Astrocyte (in vitro differentiated cells and primary cell): ENCODE results near the gene PGM5. TPM values are rescaled to one million over a fixed set of nuclear protein-coding genes. Genes with fewer than 3 reads are reported as not detected.

ENCODE experiments used
- DNase-seq: peaks from one replicate; pipeline ENCODE4 v3.0.0-alpha.2; 2010; ENCODE audit warnings: low read depth
- FAIRE-seq: peaks from 2 replicates; lab custom pipeline; 2011; peaks lifted over from hg19 to GRCh38; lab: Jason Lieb, UNC
- H2AFZ ChIP-seq: 2 replicates; pipeline ENCODE4 v1.6.0; 2012; ENCODE audit warnings: low read depth, low read length, inconsistent platforms
- H3K27ac ChIP-seq: 2 replicates; pipeline ENCODE4 v1.5.1; 2011; ENCODE audit warnings: low read depth, low read length, inconsistent platforms
- H3K27me3 ChIP-seq: 2 replicates; pipeline ENCODE4 v1.6.0; 2011; ENCODE audit warnings: low read length, inconsistent platforms; ENCODE audit not compliant: insufficient read depth
- H3K36me3 ChIP-seq: 2 replicates; pipeline ENCODE4 v1.5.1; 2011; ENCODE audit warnings: low read length, inconsistent platforms; ENCODE audit not compliant: insufficient read depth
- H3K4me1 ChIP-seq: 2 replicates; pipeline ENCODE4 v1.5.1; 2011; ENCODE audit warnings: low read length, inconsistent platforms; ENCODE audit not compliant: insufficient read depth
- H3K4me2 ChIP-seq: 2 replicates; pipeline ENCODE4 v1.6.0; 2012; ENCODE audit warnings: low read length, inconsistent platforms
- H3K4me3 ChIP-seq: 2 replicates; pipeline ENCODE4 v1.5.1; 2011; ENCODE audit warnings: low read depth, mild to moderate bottlenecking, low read length, inconsistent platforms; ENCODE audit not compliant: insufficient read depth
- H3K79me2 ChIP-seq: 2 replicates; pipeline ENCODE4 v1.6.0; 2012; ENCODE audit warnings: mild to moderate bottlenecking, low read length, inconsistent platforms; ENCODE audit not compliant: insufficient read depth
- H3K9ac ChIP-seq: 2 replicates; pipeline ENCODE4 v1.6.0; 2012; ENCODE audit warnings: mild to moderate bottlenecking, low read length, inconsistent platforms
- H3K9me3 ChIP-seq: 2 replicates; pipeline ENCODE4 v1.5.1; 2012; ENCODE audit warnings: low read depth, mild to moderate bottlenecking, low read length, inconsistent platforms; ENCODE audit not compliant: insufficient read depth
- H4K20me1 ChIP-seq: 2 replicates; pipeline ENCODE4 v1.6.0; 2012; ENCODE audit warnings: low read length, inconsistent platforms; ENCODE audit not compliant: insufficient read depth
- H3K27ac Mint-ChIP-seq: one replicate; pipeline ENCODE4 v1.8.0; 2021; ENCODE audit warnings: mild to moderate bottlenecking, mixed read lengths; ENCODE audit not compliant: unreplicated experiment
- H3K27me3 Mint-ChIP-seq: one replicate; pipeline ENCODE4 v1.8.0; 2021; ENCODE audit warnings: low read depth, mixed read lengths; ENCODE audit not compliant: unreplicated experiment
- H3K36me3 Mint-ChIP-seq: one replicate; pipeline ENCODE4 v1.8.0; 2021; ENCODE audit warnings: low read depth, mixed read lengths; ENCODE audit not compliant: unreplicated experiment
- H3K4me1 Mint-ChIP-seq: one replicate; pipeline ENCODE4 v1.8.0; 2021; ENCODE audit warnings: low read depth, mixed read lengths; ENCODE audit not compliant: unreplicated experiment
- H3K4me3 Mint-ChIP-seq: one replicate; pipeline ENCODE4 v1.8.0; 2021; ENCODE audit warnings: mild to moderate bottlenecking, moderate library complexity, mixed read lengths; ENCODE audit not compliant: unreplicated experiment
- H3K9me3 Mint-ChIP-seq: one replicate; pipeline ENCODE4 v1.8.0; 2021; ENCODE audit warnings: mild to moderate bottlenecking, mixed read lengths; ENCODE audit not compliant: unreplicated experiment
- EZH2 ChIP-seq: IDR thresholded peaks from 2 replicates; pipeline ENCODE4 v1.6.1; 2012; ENCODE audit warnings: mild to moderate bottlenecking, low read length, inconsistent platforms; ENCODE audit not compliant: insufficient read depth
- total RNA-seq: library from RNA; stranded (reverse); gene quantifications from 2 replicates; pipeline ENCODE4 v1.2.1, GENCODE V29; 2021
- TF ChIP-seq, protein P1 (sequence below): IDR thresholded peaks from 2 replicates; pipeline ENCODE4 v1.5.1; 2011; ENCODE audit warnings: low read depth, mild to moderate bottlenecking, inconsistent platforms, low read length, moderate library complexity; ENCODE audit not compliant: insufficient read depth

PGM5 gene
- total RNA-seq, 1 donor from 2014 or later: 1.8 TPM

GRCh38 chr9:68417762-68418161, 61.4 kb downstream of the PGM5 start:
- H3K4me1 ChIP-seq: no peaks in the 10 kb centered on the region
- no peak for TF ChIP-seq EZH2
- TF ChIP-seq, protein P1, sequence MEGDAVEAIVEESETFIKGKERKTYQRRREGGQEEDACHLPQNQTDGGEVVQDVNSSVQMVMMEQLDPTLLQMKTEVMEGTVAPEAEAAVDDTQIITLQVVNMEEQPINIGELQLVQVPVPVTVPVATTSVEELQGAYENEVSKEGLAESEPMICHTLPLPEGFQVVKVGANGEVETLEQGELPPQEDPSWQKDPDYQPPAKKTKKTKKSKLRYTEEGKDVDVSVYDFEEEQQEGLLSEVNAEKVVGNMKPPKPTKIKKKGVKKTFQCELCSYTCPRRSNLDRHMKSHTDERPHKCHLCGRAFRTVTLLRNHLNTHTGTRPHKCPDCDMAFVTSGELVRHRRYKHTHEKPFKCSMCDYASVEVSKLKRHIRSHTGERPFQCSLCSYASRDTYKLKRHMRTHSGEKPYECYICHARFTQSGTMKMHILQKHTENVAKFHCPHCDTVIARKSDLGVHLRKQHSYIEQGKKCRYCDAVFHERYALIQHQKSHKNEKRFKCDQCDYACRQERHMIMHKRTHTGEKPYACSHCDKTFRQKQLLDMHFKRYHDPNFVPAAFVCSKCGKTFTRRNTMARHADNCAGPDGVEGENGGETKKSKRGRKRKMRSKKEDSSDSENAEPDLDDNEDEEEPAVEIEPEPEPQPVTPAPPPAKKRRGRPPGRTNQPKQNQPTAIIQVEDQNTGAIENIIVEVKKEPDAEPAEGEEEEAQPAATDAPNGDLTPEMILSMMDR: no peak
- Mint-ChIP-seq H3K27me3 (peaks cover 11% of the 10 kb centered on the region), H3K36me3 (no peaks in the 10 kb centered on the region), H3K4me3 (no peak overlapping the region), H3K9me3 (no peaks in the 10 kb centered on the region), H3K4me1 (no peaks in the 10 kb centered on the region), H3K27ac (no peak overlapping the region)
- H3K9me3 ChIP-seq: no peaks in the 10 kb centered on the region
- H3K27me3 ChIP-seq: no peaks in the 10 kb centered on the region
- no peak overlapping the region for H2AFZ ChIP-seq
- no peak overlapping the region for H3K4me3 ChIP-seq
- H3K36me3 ChIP-seq: no peaks in the 10 kb centered on the region
- no peaks in the 10 kb centered on the region for H3K79me2 ChIP-seq
- H3K9ac ChIP-seq: no peak overlapping the region
- no peaks in the 10 kb centered on the region for H4K20me1 ChIP-seq
- H3K4me2 ChIP-seq: no peak overlapping the region
- H3K27ac ChIP-seq: no peak overlapping the region
- DNase-seq: no peak
- no peak for FAIRE-seq

DNA sequence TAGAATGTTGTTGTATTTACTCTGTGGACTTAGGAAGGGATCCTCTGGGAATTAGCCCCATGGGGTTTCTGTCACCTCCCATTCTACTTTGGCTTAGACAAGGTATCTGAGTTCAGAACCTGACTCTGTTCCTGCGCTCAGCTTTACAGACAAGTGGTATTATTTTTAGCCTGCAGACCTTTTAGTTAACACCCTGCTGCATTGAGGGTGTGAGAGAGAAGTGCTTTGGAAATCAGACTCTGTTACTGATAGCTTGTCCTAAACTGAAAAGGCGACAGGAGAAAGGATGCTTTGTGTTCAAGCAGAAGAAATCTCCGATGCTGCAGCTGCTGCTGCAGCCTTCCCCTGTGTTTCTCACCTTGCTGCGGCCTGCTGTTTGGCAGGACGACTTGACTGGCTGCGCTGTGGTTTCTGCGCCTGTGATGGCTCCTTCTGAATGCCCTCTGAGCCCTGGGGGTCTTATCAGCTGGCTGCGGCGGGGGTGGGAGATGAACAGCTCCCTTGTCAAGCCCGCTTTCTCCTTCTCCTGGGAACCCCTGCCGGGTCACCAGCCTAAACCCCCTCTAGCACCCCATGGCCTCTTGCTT, 61.9 kb downstream of the PGM5 start:
- Histone ChIP-seq H3K27me3 (no peaks in the 10 kb centered on the region), H2AFZ (no peak overlapping the region), H3K4me1 (no peaks in the 10 kb centered on the region), H3K36me3 (no peaks in the 10 kb centered on the region), H3K4me2 (no peak overlapping the region), H3K9me3 (no peaks in the 10 kb centered on the region), H3K4me3 (no peak overlapping the region), H3K79me2 (no peaks in the 10 kb centered on the region), H3K9ac (no peak overlapping the region), H3K27ac (no peak overlapping the region), H4K20me1 (no peaks in the 10 kb centered on the region)
- Mint-ChIP-seq H3K4me1 (no peaks in the 10 kb centered on the region), H3K36me3 (no peaks in the 10 kb centered on the region), H3K4me3 (no peak overlapping the region), H3K27ac (no peak overlapping the region), H3K27me3 (peaks cover 14% of the 10 kb centered on the region), H3K9me3 (peaks cover 3% of the 10 kb centered on the region)
- TF ChIP-seq, protein P1: no peak
- no peak for TF ChIP-seq EZH2
- FAIRE-seq (no peak), DNase-seq (no peak)

DNA sequence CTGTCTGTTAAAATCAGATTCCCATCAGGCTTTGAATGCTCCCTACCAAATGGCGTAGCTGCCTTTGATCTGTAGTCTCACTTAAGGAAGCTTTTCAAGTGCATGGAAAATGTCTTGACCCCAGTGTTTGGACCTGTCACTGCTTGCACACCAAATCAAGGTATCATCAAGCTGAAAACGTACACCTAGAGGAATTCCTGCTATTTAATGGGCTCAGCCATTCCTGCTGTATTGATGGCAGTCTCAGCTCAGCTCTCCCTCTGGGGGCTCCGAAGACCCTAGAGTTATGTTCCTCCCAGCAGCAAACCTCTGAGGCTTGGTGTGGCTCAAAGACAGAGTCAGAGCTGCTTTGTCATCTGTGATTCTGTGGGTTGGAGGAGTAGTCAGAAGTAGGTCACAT, 63.5 kb downstream of the PGM5 start:
- no peak for TF ChIP-seq EZH2
- no peak overlapping the region for H3K4me3 ChIP-seq
- no peaks in the 10 kb centered on the region for H3K36me3 ChIP-seq
- FAIRE-seq: no peak
- Mint-ChIP-seq H3K4me1 (no peaks in the 10 kb centered on the region), H3K9me3 (peaks cover 3% of the 10 kb centered on the region), H3K27me3 (peaks cover 19% of the 10 kb centered on the region), H3K36me3 (no peaks in the 10 kb centered on the region), H3K27ac (no peak overlapping the region), H3K4me3 (no peak overlapping the region)
- H3K9me3 ChIP-seq: no peaks in the 10 kb centered on the region
- H2AFZ ChIP-seq: no peak overlapping the region
- DNase-seq: no peak
- H3K4me2 ChIP-seq: no peak overlapping the region
- H3K79me2 ChIP-seq: no peaks in the 10 kb centered on the region
- H3K4me1 ChIP-seq: no peaks in the 10 kb centered on the region
- no peaks in the 10 kb centered on the region for H4K20me1 ChIP-seq
- no peaks in the 10 kb centered on the region for H3K27me3 ChIP-seq
- no peak overlapping the region for H3K27ac ChIP-seq
- H3K9ac ChIP-seq: no peak overlapping the region
